Body of pancreas (tissue), 4 donors: Measurements from ENCODE around the gene ST6GALNAC4.

Experiments used
- POLR2A ChIP-seq, 3 donors: fragments of 450-650 bp; IDR thresholded peaks; one replicate each; pipeline ENCODE4 v1.6.1; 2016; ENCODE audit warnings: antibody characterized with exemption in 3 of 3, mild to moderate bottlenecking in 2 of 3
- TF ChIP-seq, protein P1 (sequence below), 7 experiments: fragments of 450-650 bp in 4 of 7; fragments of 200-600 bp in 3 of 7; sonication (generic) in 3 of 7; IDR thresholded peaks; one replicate each; pipeline ENCODE4 v1.5.1; 2016 to 2019; ENCODE audit warnings: antibody characterized with exemption in 7 of 7

DNA sequence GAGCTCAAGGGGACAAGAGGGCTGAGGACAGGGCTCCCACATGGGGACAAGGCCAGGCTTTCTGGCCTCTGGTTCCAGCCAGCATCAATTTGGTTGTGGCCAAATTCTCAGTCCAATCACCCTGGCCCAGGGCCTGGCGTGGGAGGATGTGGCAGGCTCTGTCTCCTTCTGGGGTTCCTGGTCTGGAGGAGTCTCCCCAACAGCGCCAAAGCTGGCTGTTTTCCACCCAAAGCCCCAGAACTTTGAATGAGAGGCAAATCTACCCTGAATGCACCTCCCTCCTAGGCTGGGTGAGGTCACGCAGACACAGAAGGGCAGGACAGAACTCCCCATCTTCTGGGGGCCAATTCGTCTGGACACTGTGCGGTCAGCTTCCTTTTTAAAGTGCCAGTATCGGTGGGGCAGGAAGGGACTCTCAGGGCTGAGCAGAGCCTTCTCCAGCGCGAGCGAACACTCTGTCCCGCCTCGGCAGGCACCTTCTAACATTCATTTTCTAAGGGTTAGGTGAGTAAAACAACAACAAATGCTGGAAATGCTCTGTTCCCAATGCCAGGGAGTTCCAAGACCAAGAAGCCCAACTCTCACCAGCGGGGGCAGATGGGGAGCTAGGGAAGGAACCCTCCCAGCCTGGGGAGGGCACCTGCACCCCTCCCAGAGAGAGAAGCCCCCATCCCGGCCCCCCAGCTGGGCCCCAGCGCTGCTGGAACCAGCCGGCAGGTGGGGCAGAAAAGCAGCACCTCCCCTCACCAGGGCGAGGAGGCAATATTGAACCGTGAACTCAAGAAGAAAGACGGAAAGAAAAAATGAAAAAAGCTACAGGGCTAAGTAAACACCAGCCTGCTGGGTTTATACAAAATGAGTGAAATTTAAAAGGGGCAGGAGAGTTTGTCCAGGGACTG is 24.5 kb upstream of the ST6GALNAC4 start:
- TF ChIP-seq POLR2A (IDR thresholded peaks at IDR 0.05), result no peak
- TF ChIP-seq, protein P1, sequence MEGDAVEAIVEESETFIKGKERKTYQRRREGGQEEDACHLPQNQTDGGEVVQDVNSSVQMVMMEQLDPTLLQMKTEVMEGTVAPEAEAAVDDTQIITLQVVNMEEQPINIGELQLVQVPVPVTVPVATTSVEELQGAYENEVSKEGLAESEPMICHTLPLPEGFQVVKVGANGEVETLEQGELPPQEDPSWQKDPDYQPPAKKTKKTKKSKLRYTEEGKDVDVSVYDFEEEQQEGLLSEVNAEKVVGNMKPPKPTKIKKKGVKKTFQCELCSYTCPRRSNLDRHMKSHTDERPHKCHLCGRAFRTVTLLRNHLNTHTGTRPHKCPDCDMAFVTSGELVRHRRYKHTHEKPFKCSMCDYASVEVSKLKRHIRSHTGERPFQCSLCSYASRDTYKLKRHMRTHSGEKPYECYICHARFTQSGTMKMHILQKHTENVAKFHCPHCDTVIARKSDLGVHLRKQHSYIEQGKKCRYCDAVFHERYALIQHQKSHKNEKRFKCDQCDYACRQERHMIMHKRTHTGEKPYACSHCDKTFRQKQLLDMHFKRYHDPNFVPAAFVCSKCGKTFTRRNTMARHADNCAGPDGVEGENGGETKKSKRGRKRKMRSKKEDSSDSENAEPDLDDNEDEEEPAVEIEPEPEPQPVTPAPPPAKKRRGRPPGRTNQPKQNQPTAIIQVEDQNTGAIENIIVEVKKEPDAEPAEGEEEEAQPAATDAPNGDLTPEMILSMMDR (IDR thresholded peaks at IDR 0.05), result no peak
